CD14-positive monocyte (primary cell): ENCODE data around the gene SPAG5. TPM values are rescaled to one million over a fixed set of nuclear protein-coding genes. Genes with fewer than 3 reads are reported as not detected.

Source experiments
- DNase-seq, 3 donors: peaks; one replicate each; pipeline ENCODE4 v3.0.0-alpha.2; 2011 to 2022
- H2AFZ ChIP-seq: 2 replicates; pipeline ENCODE4 v1.6.0; 2012; ENCODE audit warnings: mild to moderate bottlenecking, low read depth, low read length, inconsistent platforms; ENCODE audit not compliant: insufficient read depth, poor library complexity, severe bottlenecking
- H3K27ac ChIP-seq, 2 donors: 1 replicate in 1 of 2; 2 replicates in 1 of 2; pipeline ENCODE4 v1.5.1; 2012 to 2013; ENCODE audit warnings: low read length in 2 of 2, control low read depth in 1 of 2, inconsistent platforms in 1 of 2, low read depth in 1 of 2, mild to moderate bottlenecking in 1 of 2
- H3K27me3 ChIP-seq, 2 donors: one replicate each; pipeline versions ENCODE4 v1.6.0 to v1.6.1; 2011 to 2013; ENCODE audit warnings: low read length in 2 of 2; ENCODE audit not compliant: control insufficient read depth in 2 of 2, insufficient read depth in 2 of 2
- H3K36me3 ChIP-seq, 2 donors: replicated peaks in 1 of 2; 1 replicate in 1 of 2; 2 replicates in 1 of 2; pipeline versions ENCODE4 v1.5.1 to v1.6.1; 2012 to 2013; ENCODE audit warnings: low read length in 2 of 2, control low read depth in 1 of 2, inconsistent platforms in 1 of 2, mild to moderate bottlenecking in 1 of 2; ENCODE audit not compliant: insufficient read depth in 2 of 2, control insufficient read depth in 1 of 2
- H3K4me1 ChIP-seq, 2 donors: 1 replicate in 1 of 2; 2 replicates in 1 of 2; pipeline versions ENCODE4 v1.5.1 to v1.6.1; 2012 to 2013; ENCODE audit warnings: low read length in 2 of 2, control low read depth in 1 of 2, inconsistent platforms in 1 of 2, mild to moderate bottlenecking in 1 of 2, moderate library complexity in 1 of 2; ENCODE audit not compliant: insufficient read depth in 2 of 2, control insufficient read depth in 1 of 2
- H3K4me2 ChIP-seq: replicated peaks from 2 replicates; pipeline ENCODE3; 2012; ENCODE audit warnings: low read length, moderate library complexity, mild to moderate bottlenecking; ENCODE audit not compliant: poor library complexity, severe bottlenecking; ENCODE audit errors: extremely low read depth
- H3K4me3 ChIP-seq, 3 experiments: fragments of 200-600 bp in 1 of 3; sonication (generic) in 1 of 3; replicated peaks in 1 of 3; 1 replicate in 2 of 3; 2 replicates in 1 of 3; pipeline ENCODE4 v1.5.1; 2011 to 2013; ENCODE audit warnings: low read length in 3 of 3, mild to moderate bottlenecking in 3 of 3, control low read depth in 2 of 3, low read depth in 2 of 3, inconsistent platforms in 1 of 3, moderate library complexity in 1 of 3
- H3K79me2 ChIP-seq: 2 replicates; pipeline ENCODE4 v1.6.0; 2012; ENCODE audit warnings: mild to moderate bottlenecking, control low read depth, inconsistent platforms, low read length, moderate library complexity; ENCODE audit not compliant: insufficient read depth
- H3K9ac ChIP-seq: 2 replicates; pipeline ENCODE4 v1.6.0; 2017; ENCODE audit warnings: low read length, mild to moderate bottlenecking; ENCODE audit not compliant: insufficient read depth, poor library complexity, severe bottlenecking
- H3K9me3 ChIP-seq, 2 donors: replicated peaks in 1 of 2; 1 replicate in 1 of 2; 2 replicates in 1 of 2; pipeline versions ENCODE4 v1.5.1 to v1.6.1; 2012 to 2013; ENCODE audit warnings: low read length in 2 of 2, control low read depth in 1 of 2; ENCODE audit not compliant: control insufficient read depth in 1 of 2, insufficient read depth in 1 of 2
- H4K20me1 ChIP-seq: 2 replicates; pipeline ENCODE4 v1.6.0; 2012; ENCODE audit warnings: mild to moderate bottlenecking, low read length, control low read depth, moderate library complexity; ENCODE audit not compliant: insufficient read depth
- H3K27ac Mint-ChIP-seq, 7 donors: one replicate each; pipeline ENCODE4 v1.8.0; 2020; ENCODE audit warnings: mild to moderate bottlenecking in 7 of 7, mixed read lengths in 7 of 7, moderate library complexity in 6 of 7, inconsistent platforms in 2 of 7
- H3K27me3 Mint-ChIP-seq, 3 donors: one replicate each; pipeline ENCODE4 v1.8.0; 2021 to 2022; ENCODE audit warnings: low read depth in 3 of 3, mild to moderate bottlenecking in 3 of 3, mixed read lengths in 3 of 3, moderate library complexity in 3 of 3, inconsistent platforms in 1 of 3
- H3K36me3 Mint-ChIP-seq, 2 donors: one replicate each; pipeline ENCODE4 v1.8.0; 2020; ENCODE audit warnings: mixed read lengths in 2 of 2, inconsistent platforms in 1 of 2, mild to moderate bottlenecking in 1 of 2
- H3K4me1 Mint-ChIP-seq: one replicate; pipeline ENCODE4 v1.8.0; 2020; ENCODE audit warnings: mild to moderate bottlenecking, mixed read lengths
- H3K4me3 Mint-ChIP-seq, 2 donors: one replicate each; pipeline ENCODE4 v1.8.0; 2020; ENCODE audit warnings: mild to moderate bottlenecking in 2 of 2, mixed read lengths in 2 of 2, moderate library complexity in 1 of 2
- H3K9me3 Mint-ChIP-seq, 7 donors: one replicate each; pipeline ENCODE4 v1.8.0; 2020 to 2022; ENCODE audit warnings: mixed read lengths in 7 of 7, mild to moderate bottlenecking in 6 of 7, moderate library complexity in 6 of 7, inconsistent platforms in 2 of 7
- CTCF ChIP-seq: fragments of 200-600 bp; IDR thresholded peaks from one replicate; pipeline ENCODE4 v1.8.0; 2022; ENCODE audit warnings: antibody characterized with exemption, mild to moderate bottlenecking
- WGBS: methylation state at CpG from one replicate; pipeline ENCODE4 v1.1.5; 2013; ENCODE audit warnings: missing lambda C conversion rate; ENCODE audit not compliant: insufficient coverage; 5-methylcytosine and 5-hydroxymethylcytosine counted together
- intact Hi-C, 2 donors: fragments of 100-400 bp; cut with micrococcal nuclease; formaldehyde crosslinking; loops; one replicate each; pipeline versions ENCODE4 v1.15.0 to v1.15.1; 2023
- polyA plus RNA-seq, 3 donors: library from polyadenylated mRNA; depleted of rRNA in 1 of 3; unstranded in 2 of 3; stranded (reverse) in 1 of 3; fragments of 300-500 nt in 2 of 3; fragments of >200 nt in 1 of 3; fragmentation: Illumina TruSeq in 2 of 3; gene quantifications; 1 replicate in 2 of 3; 2 replicates in 1 of 3; pipeline ENCODE4 v1.2.3, GENCODE V29; 2012 to 2021

The SPAG5 gene
- polyA plus RNA-seq, 3 donors = 7.7 TPM; not detected in 2

GRCh38 chr17:28533091-28533807 is 65.6 kb downstream of the SPAG5 start:
- H3K4me2 ChIP-seq = no peak overlapping the region
- no peak for DNase-seq
- no peaks in the 10 kb centered on the region for H4K20me1 ChIP-seq
- H3K4me3 Mint-ChIP-seq = no peak overlapping the region
- no peaks in the 10 kb centered on the region for H3K36me3 Mint-ChIP-seq
- no peak overlapping the region for H3K4me3 ChIP-seq
- no peaks in the 10 kb centered on the region for H3K27me3 ChIP-seq
- 91% methylated on average over 14 of the region's 16 CpGs for WGBS
- no peaks in the 10 kb centered on the region for H3K9me3 ChIP-seq
- no peak overlapping the region for H3K27ac ChIP-seq
- TF ChIP-seq CTCF = no peak
- H3K79me2 ChIP-seq = no peaks in the 10 kb centered on the region
- H3K27me3 Mint-ChIP-seq = peaks cover 2 to 10% (median 5%) of the 10 kb centered on the region in 3 donors
- no peaks in the 10 kb centered on the region for H3K36me3 ChIP-seq
- H3K4me1 ChIP-seq = no peaks in the 10 kb centered on the region
- intact Hi-C loops = no loop called here
- no peak overlapping the region for H3K27ac Mint-ChIP-seq
- no peak overlapping the region for H2AFZ ChIP-seq
- no peaks in the 10 kb centered on the region for H3K9me3 Mint-ChIP-seq
- no peaks in the 10 kb centered on the region for H3K4me1 Mint-ChIP-seq
- H3K9ac ChIP-seq = no peak overlapping the region

GRCh38 chr17:28532050-28532960 is 66.5 kb downstream of the SPAG5 start:
- Histone ChIP-seq H4K20me1 (no peaks in the 10 kb centered on the region), H2AFZ (no peak overlapping the region), H3K27ac (no peak overlapping the region), H3K4me1 (no peaks in the 10 kb centered on the region), H3K36me3 (no peaks in the 10 kb centered on the region), H3K4me3 (no peak overlapping the region), H3K27me3 (no peaks in the 10 kb centered on the region), H3K4me2 (no peak overlapping the region), H3K9me3 (no peaks in the 10 kb centered on the region), H3K9ac (no peak overlapping the region), H3K79me2 (no peaks in the 10 kb centered on the region)
- Mint-ChIP-seq H3K4me1 (no peaks in the 10 kb centered on the region), H3K27ac (no peak overlapping the region), H3K9me3 (no peaks in the 10 kb centered on the region), H3K36me3 (no peaks in the 10 kb centered on the region), H3K27me3 (peaks cover 2 to 10% (median 5%) of the 10 kb centered on the region in 3 donors), H3K4me3 (no peak overlapping the region)
- DNase-seq = no peak
- TF ChIP-seq CTCF = no peak
- WGBS = 95% methylated on average over 5 of the region's 7 CpGs
- intact Hi-C loops = no loop called here
